Measurements from ENCODE around the gene RIC1. TPM values are rescaled to one million over a fixed set of nuclear protein-coding genes. Genes with fewer than 3 reads are reported as not detected.
"Not testable (repeated sequence)": the region's sequence is repeated elsewhere in the genome, so short reads cannot be mapped to it uniquely, and the experiment has no call there.

RIC1 gene
- total RNA-seq, 2 donors from 2014 or later = 12.2 to 18.1 TPM

- peaks cover 32% of the 10 kb centered on the region for H3K36me3 ChIP-seq
- TF ChIP-seq, protein P1, sequence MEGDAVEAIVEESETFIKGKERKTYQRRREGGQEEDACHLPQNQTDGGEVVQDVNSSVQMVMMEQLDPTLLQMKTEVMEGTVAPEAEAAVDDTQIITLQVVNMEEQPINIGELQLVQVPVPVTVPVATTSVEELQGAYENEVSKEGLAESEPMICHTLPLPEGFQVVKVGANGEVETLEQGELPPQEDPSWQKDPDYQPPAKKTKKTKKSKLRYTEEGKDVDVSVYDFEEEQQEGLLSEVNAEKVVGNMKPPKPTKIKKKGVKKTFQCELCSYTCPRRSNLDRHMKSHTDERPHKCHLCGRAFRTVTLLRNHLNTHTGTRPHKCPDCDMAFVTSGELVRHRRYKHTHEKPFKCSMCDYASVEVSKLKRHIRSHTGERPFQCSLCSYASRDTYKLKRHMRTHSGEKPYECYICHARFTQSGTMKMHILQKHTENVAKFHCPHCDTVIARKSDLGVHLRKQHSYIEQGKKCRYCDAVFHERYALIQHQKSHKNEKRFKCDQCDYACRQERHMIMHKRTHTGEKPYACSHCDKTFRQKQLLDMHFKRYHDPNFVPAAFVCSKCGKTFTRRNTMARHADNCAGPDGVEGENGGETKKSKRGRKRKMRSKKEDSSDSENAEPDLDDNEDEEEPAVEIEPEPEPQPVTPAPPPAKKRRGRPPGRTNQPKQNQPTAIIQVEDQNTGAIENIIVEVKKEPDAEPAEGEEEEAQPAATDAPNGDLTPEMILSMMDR (IDR thresholded peaks at IDR 0.05) = no peak
- no peak for DNase-seq (ENCODE audit: low spot score)
These were observed 90.4 kb downstream of the RIC1 start for GRCh38 chr9:5719100-5719926.

GRCh38 chr9:5720151-5720550, 91.2 kb downstream of the RIC1 start:
- Histone ChIP-seq H3K27me3 (no peaks in the 10 kb centered on the region), H3K4me3 (no peak overlapping the region), H3K4me1 (no peaks in the 10 kb centered on the region), H3K27ac (no peak overlapping the region), H3K36me3 (peaks cover 32% of the 10 kb centered on the region), H3K9me3 (peaks cover 0 to 11% of the 10 kb centered on the region in 2 donors)
- TF ChIP-seq, protein P1 (IDR thresholded peaks at IDR 0.05) = no peak
- no peak for DNase-seq (ENCODE audit: low spot score)

More at GRCh38 chr9:5719100-5719926, 90.4 kb downstream of the RIC1 start:
- Histone ChIP-seq H3K4me3 (no peak overlapping the region), H3K9me3 (peaks cover 0 to 11% of the 10 kb centered on the region in 2 donors), H3K4me1 (no peaks in the 10 kb centered on the region), H3K27me3 (no peaks in the 10 kb centered on the region), H3K27ac (no peak overlapping the region)

- H3K27ac ChIP-seq = no peak overlapping the region
- peaks cover 0 to 7% of the 10 kb centered on the region in 2 donors for H3K9me3 ChIP-seq
- H3K4me1 ChIP-seq = no peaks in the 10 kb centered on the region
- no peak overlapping the region for H3K4me3 ChIP-seq
- no peaks in the 10 kb centered on the region for H3K27me3 ChIP-seq
- TF ChIP-seq, protein P1 (IDR thresholded peaks at IDR 0.05) = no peak
- DNase-seq (ENCODE audit: low spot score) = no peak
- peaks cover 26% of the 10 kb centered on the region for H3K36me3 ChIP-seq
These were observed 92.6 kb downstream of the RIC1 start for GRCh38 chr9:5721279-5722087.

DNA sequence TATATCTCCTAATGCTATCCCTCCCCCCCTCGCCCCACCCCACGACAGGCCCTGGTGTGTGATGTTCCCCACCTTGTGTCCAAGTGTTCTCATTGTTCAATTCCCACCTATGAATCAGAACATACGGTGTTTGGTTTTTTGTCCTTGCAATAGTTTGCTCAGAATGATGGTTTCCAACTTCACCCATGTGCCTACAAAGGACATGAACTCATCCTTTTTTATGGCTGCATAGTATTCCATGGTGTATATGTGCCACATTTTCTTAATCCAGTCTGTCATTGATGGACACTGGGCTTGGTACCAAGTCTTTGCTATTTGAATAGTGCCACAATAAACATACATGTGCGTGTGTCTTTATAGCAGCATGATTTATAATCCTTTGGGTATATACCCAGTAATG, 93.8 kb downstream of the RIC1 start:
- not testable (repeated sequence) for H3K4me3 ChIP-seq; DNase-seq (ENCODE audit: low spot score); H3K27ac ChIP-seq; H3K27me3 ChIP-seq; H3K9me3 ChIP-seq; H3K4me1 ChIP-seq
- H3K36me3 ChIP-seq = peaks cover 27% of the 10 kb centered on the region

GRCh38 chr9:5735072-5735471, 106.2 kb downstream of the RIC1 start:
- H3K9me3 ChIP-seq = no peaks in the 10 kb centered on the region
- H3K36me3 ChIP-seq = peaks cover 12% of the 10 kb centered on the region
- no peaks in the 10 kb centered on the region for H3K27me3 ChIP-seq
- H3K4me3 ChIP-seq = no peak overlapping the region
- DNase-seq (ENCODE audit: low spot score) = no peak
- no peaks in the 10 kb centered on the region for H3K4me1 ChIP-seq
- TF ChIP-seq, protein P1 (IDR thresholded peaks at IDR 0.05) = no peak
- H3K27ac ChIP-seq = no peak overlapping the region

All from right atrium auricular region (tissue), 2 donors.